ENCODE measurements around the gene MAPKBP1. TPM values are rescaled to one million over a fixed set of nuclear protein-coding genes. Genes with fewer than 3 reads are reported as not detected.

MAPKBP1 gene
- total RNA-seq, 1 experiment from 2014 or later = 13.7 TPM

- H3K79me1 ChIP-seq (ENCODE audit: insufficient read depth, low read depth, low read length, poor library complexity, severe bottlenecking) = no peaks in the 10 kb centered on the region
- no peak overlapping the region for H2BK120ac ChIP-seq (ENCODE audit: low read depth, low read length, poor library complexity, severe bottlenecking)
- peaks cover 11% of the 10 kb centered on the region for H3K4me1 ChIP-seq (ENCODE audit: insufficient read depth, low read length)
- no peak overlapping the region for H4K91ac ChIP-seq (ENCODE audit: insufficient read length, low read depth, low read length)
- no peak overlapping the region for H3T11ph ChIP-seq (ENCODE audit: low read length)
- no peaks in the 10 kb centered on the region for H4K20me1 ChIP-seq (ENCODE audit: control insufficient read depth, insufficient read depth, insufficient read length)
- H2AFZ ChIP-seq (ENCODE audit: low read length) = no peak overlapping the region
- H2AK5ac ChIP-seq (ENCODE audit: insufficient read length, low read length) = no peak overlapping the region
- H3K79me2 ChIP-seq (ENCODE audit: insufficient read depth, low read length) = no peaks in the 10 kb centered on the region
- Mint-ChIP-seq H3K9me3 (no peaks in the 10 kb centered on the region), H3K36me3 (ENCODE audit: insufficient read depth in 1 of 3, low read depth in 3 of 3) (peaks cover 0 to 2% (median 0%) of the 10 kb centered on the region in 3 experiments; a peak in 1 of 7 replicates), H3K4me3 (no peak overlapping the region), H3K4me1 (peaks cover 56 to 62% of the 10 kb centered on the region in 2 experiments), H3K27me3 (ENCODE audit: low read depth) (no peaks in the 10 kb centered on the region; the same call in none of the 2 replicates), H3K27ac (peak overlapping the region in 1 of 3 experiments; percentile 10; a peak in 1 of 7 replicates)
- no peak overlapping the region for H3K56ac ChIP-seq (ENCODE audit: insufficient read length, low read depth, low read length)
- WGBS (ENCODE audit: extremely low coverage, insufficient read length, low lambda C conversion rate) = no CpG with 5 or more reads among the region's 2 CpGs
- H3K23me2 ChIP-seq (ENCODE audit: insufficient read length, low read depth, low read length, poor library complexity, severe bottlenecking) = peaks cover 3% of the 10 kb centered on the region
- H3K27ac ChIP-seq (ENCODE audit: insufficient read length, low read depth, low read length) = no peak overlapping the region
- no peak overlapping the region for H4K8ac ChIP-seq (replicated peaks; ENCODE audit: insufficient read length, low read depth, low read length)
- no peak overlapping the region for H3K18ac ChIP-seq (ENCODE audit: insufficient read length, low read depth, low read length)
- DNase-seq = no peak
- H3K23ac ChIP-seq (ENCODE audit: insufficient read length, low read depth, low read length) = no peak overlapping the region
- no peak overlapping the region for H3K14ac ChIP-seq (ENCODE audit: insufficient read depth, low read length)
- no peaks in the 10 kb centered on the region for H3K27me3 ChIP-seq (ENCODE audit: insufficient read depth, low read length)
- no peak for TF ChIP-seq CTCF (conservative IDR thresholded peaks at IDR 0.05)
- H3K4me2 ChIP-seq (ENCODE audit: insufficient read depth, insufficient read length, low read length) = no peak overlapping the region
- no peak overlapping the region for H2BK15ac ChIP-seq (ENCODE audit: low read depth, low read length)
- H2BK12ac ChIP-seq (ENCODE audit: insufficient read length, low read depth, low read length) = no peak overlapping the region
- H3K9ac ChIP-seq (ENCODE audit: extremely low read depth, insufficient read length, low read length) = no peak overlapping the region
- H3K9me3 ChIP-seq (ENCODE audit: control insufficient read depth, low read depth, low read length) = no peaks in the 10 kb centered on the region
- H4K5ac ChIP-seq (ENCODE audit: insufficient read length, low read depth, low read length) = no peak overlapping the region
- no peak overlapping the region for H2BK20ac ChIP-seq (ENCODE audit: low read depth, low read length, poor library complexity, severe bottlenecking)
- no peak overlapping the region for H3K4ac ChIP-seq (ENCODE audit: low read depth, low read length)
- H2BK5ac ChIP-seq (ENCODE audit: insufficient read length, low read length) = no peak overlapping the region
These were observed 6.0 kb downstream of the MAPKBP1 start for GRCh38 chr15:41780266-41780665.
